SU-DHL-6 (cell line): Measurements from ENCODE around the gene SCYL1.

ENCODE experiments used
- CTCF ChIP-seq: fragments of 200-600 bp; sonication (generic); IDR thresholded peaks from one replicate; pipeline ENCODE4 v1.5.1; 2017; ENCODE audit warnings: antibody characterized with exemption, mild to moderate bottlenecking, low read length, moderate library complexity; ENCODE audit not compliant: insufficient read depth, poor library complexity, severe bottlenecking
- EZH2phosphoT487 ChIP-seq: fragments of 200-600 bp; sonication (generic), shearing (Covaris generic); conservative IDR thresholded peaks from 2 replicates; pipeline ENCODE4 v1.6.1; 2018; ENCODE audit warnings: mild to moderate bottlenecking, antibody characterized with exemption, low read length, moderate library complexity, mixed read lengths

- TF ChIP-seq CTCF (no peak), EZH2phosphoT487 (no peak)
Observed at GRCh38 chr11:65478388-65479183, 46.3 kb upstream of the SCYL1 start.
